A673 (cell line): ENCODE measurements around the gene CLIC4. TPM values are rescaled to one million over a fixed set of nuclear protein-coding genes. Genes with fewer than 3 reads are reported as not detected.
A peak's percentile ranks its signal among the peaks of the same experiment; 100 is the strongest.
"Not testable (repeated sequence)": the region's sequence is repeated elsewhere in the genome, so short reads cannot be mapped to it uniquely, and the experiment has no call there.

ENCODE experiments used
- Bru-seq: library from RNA; stranded (reverse); fragments of 400-500 nt; gene quantifications from one replicate; lab custom pipeline; 2021; lab: Mats Ljungman, UMichigan
- BruChase-seq, 2 experiments: library from RNA; stranded (reverse); fragments of 400-500 nt; gene quantifications; one replicate each; lab custom pipeline; 2021; lab: Mats Ljungman, UMichigan
- BruUV-seq: library from RNA; stranded (reverse); fragments of 400-500 nt; replicated peaks from 2 replicates; lab custom pipeline; 2021; lab: Mats Ljungman, UMichigan
- CTCF ChIA-PET: fragments of 300-600 bp; sonication (Branson Sonifier 250); formaldehyde crosslinking; loops from one replicate; lab custom pipeline; 2022; ENCODE audit warnings: antibody characterized with exemption; lab: Charles Lee
- POLR2A ChIA-PET: fragments of 300-600 bp; sonication (Branson Sonifier 250); formaldehyde crosslinking; loops from one replicate; lab custom pipeline; 2022; ENCODE audit warnings: antibody characterized with exemption; ENCODE audit not compliant: low non-redundant PET; lab: Charles Lee
- DNase-seq: peaks from one replicate; pipeline ENCODE4 v3.0.0-alpha.2; 2015; ENCODE audit warnings: low spot score
- H3K27ac ChIP-seq: fragments of 200-600 bp; sonication (generic); 2 replicates; pipeline ENCODE4 v1.5.1; 2016; ENCODE audit warnings: mixed run types, low read depth, mild to moderate bottlenecking, mixed read lengths, antibody characterized with exemption, low read length; ENCODE audit not compliant: poor library complexity, severe bottlenecking
- H3K27me3 ChIP-seq: fragments of 200-600 bp; sonication (generic); replicated peaks from 2 replicates; pipeline ENCODE4 v1.6.1; 2017; ENCODE audit warnings: mixed run types, low read depth, mild to moderate bottlenecking, mixed read lengths, antibody characterized with exemption, low read length; ENCODE audit not compliant: insufficient read depth, poor library complexity
- H3K36me3 ChIP-seq: fragments of 200-600 bp; sonication (generic); 2 replicates; pipeline ENCODE4 v1.6.1; 2016; ENCODE audit warnings: mixed run types, mild to moderate bottlenecking, mixed read lengths, antibody characterized with exemption, low read length; ENCODE audit not compliant: insufficient read depth, poor library complexity, severe bottlenecking
- H3K4me1 ChIP-seq: fragments of 200-600 bp; sonication (generic); 2 replicates; pipeline ENCODE4 v1.6.1; 2017; ENCODE audit warnings: mixed run types, mild to moderate bottlenecking, mixed read lengths, antibody characterized with exemption, low read length; ENCODE audit not compliant: insufficient read depth, poor library complexity, severe bottlenecking
- H3K4me3 ChIP-seq: fragments of 200-600 bp; sonication (generic); 2 replicates; pipeline ENCODE4 v1.5.1; 2016; ENCODE audit warnings: low read depth, mixed run types, mild to moderate bottlenecking, mixed read lengths, low read length; ENCODE audit not compliant: poor library complexity, severe bottlenecking
- H3K9me3 ChIP-seq: fragments of 200-600 bp; sonication (generic); 2 replicates; pipeline ENCODE4 v1.6.1; 2016; ENCODE audit warnings: mixed run types, low read depth, mild to moderate bottlenecking, mixed read lengths, antibody characterized with exemption, low read length; ENCODE audit not compliant: poor library complexity, severe bottlenecking
- EZH2 ChIP-seq: fragments of 200-600 bp; sonication (generic); IDR thresholded peaks from 2 replicates; pipeline ENCODE4 v1.6.1; 2017; ENCODE audit warnings: borderline replicate concordance, low read depth, mild to moderate bottlenecking, mixed read lengths, antibody characterized with exemption, low read length; ENCODE audit not compliant: poor library complexity, severe bottlenecking
- intact Hi-C: fragments of 100-400 bp; cut with micrococcal nuclease; formaldehyde crosslinking; loops from one replicate; pipeline ENCODE4 v1.10.0; 2022; ENCODE audit not compliant: unreplicated experiment
- long read RNA-seq: library from polyadenylated mRNA; stranded (forward); transcript quantifications from one replicate; pipeline ENCODE4 v2.0.0, GENCODE V29; 2022
- total RNA-seq: library from RNA; stranded (reverse); gene quantifications from 2 replicates; pipeline ENCODE4 v1.2.3, GENCODE V29; 2021
- TF ChIP-seq, protein P1 (sequence below): fragments of 300-800, 200-600 bp; sonication (generic); conservative IDR thresholded peaks from 2 replicates; pipeline ENCODE4 v1.5.1; 2017; ENCODE audit warnings: low read depth, mild to moderate bottlenecking, antibody characterized with exemption, low read length, moderate library complexity, mixed read lengths

Gene CLIC4
- total RNA-seq, result 207 and 209 TPM in 2 replicates
- percentile 93 among the genes with signal in this experiment for Bru-seq, nascent RNA
- BruChase-seq, experiment 1, labeled RNA remaining after a 2-hour chase, result percentile 93 among the genes with signal in this experiment
- BruChase-seq, experiment 2, labeled RNA remaining after a 6-hour chase, result percentile 97 among the genes with signal in this experiment
- long read RNA-seq, full-length matches to known transcripts, result 523 of 585 reads
- long read RNA-seq, partial matches to known transcripts, result 38 of 585 reads
- long read RNA-seq, other reads (novel, unspliced or antisense), result 24 of 585 reads

DNA sequence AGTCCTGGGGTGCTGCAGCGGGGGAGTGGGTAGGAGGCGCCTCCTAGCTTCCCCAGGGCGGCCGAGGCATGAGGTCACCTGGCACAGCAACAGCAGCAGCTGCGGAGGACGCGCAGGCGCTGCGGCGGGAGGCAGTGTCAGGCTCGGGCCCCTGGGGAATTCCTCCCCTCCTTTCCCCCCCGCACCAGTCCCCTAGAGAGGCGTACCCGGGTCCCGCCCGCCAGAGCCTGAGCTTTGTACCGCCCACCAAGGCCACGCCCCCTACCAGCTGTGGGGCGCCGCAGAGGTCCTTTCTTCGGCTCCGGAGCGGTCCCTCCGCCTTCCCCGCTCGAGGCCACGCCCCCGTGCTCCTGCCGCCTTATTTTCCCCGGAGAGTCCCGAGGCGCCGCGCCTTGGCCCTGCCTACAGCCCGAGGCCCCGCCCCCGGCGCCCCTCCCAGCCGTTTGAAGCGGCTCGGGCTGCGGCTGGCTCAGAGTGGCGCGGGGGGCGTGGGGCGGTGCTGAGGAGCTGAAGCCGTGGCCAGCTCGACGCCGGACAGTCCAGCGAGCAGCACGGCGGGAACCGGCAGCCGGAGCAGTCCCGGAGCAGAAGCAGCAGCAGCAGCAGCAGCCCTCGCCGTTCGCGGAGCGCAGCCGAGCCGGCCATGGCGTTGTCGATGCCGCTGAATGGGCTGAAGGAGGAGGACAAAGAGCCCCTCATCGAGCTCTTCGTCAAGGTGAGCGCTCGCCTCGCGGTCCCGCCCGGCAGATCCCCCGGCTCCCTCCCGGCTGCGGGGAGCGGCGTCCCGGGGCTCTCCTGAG, at the start of gene CLIC4:
TSS of gene CLIC4 (plus strand) at position 537 of the 800 bp plus-strand sequence. CDS start at position 644, 107 bp downstream.
- ChIA-PET CTCF (interaction anchor here (0.6 to 2.0 kb wide), 6 partner anchors 9 to 86 kb away, joined by 3 to 9 read pairs (median 4); no protein-coding TSS in a partner anchor), POLR2A (interaction anchor here (0.5 to 0.9 kb wide), 6 partner anchors 9 to 781 kb away, joined by 3 to 15 read pairs (median 4); no protein-coding TSS in a partner anchor)
- H3K36me3 ChIP-seq, result no peaks in the 10 kb centered on the region
- H3K27me3 ChIP-seq, result no peaks in the 10 kb centered on the region
- H3K9me3 ChIP-seq, result no peaks in the 10 kb centered on the region
- peaks cover 42% of the 10 kb centered on the region for H3K4me1 ChIP-seq
- peak; percentile 99 for DNase-seq
- peak within 1 kb of the TSS; percentile 99 for H3K4me3 ChIP-seq
- H3K27ac ChIP-seq, result peak within 1 kb of the TSS; percentile 96
- intact Hi-C loops, result loop anchor here (5.0 kb wide), 1 partner anchor 53 kb away; no protein-coding TSS in a partner anchor
- BruUV-seq, result no TSS peak
- TF ChIP-seq, protein P1, sequence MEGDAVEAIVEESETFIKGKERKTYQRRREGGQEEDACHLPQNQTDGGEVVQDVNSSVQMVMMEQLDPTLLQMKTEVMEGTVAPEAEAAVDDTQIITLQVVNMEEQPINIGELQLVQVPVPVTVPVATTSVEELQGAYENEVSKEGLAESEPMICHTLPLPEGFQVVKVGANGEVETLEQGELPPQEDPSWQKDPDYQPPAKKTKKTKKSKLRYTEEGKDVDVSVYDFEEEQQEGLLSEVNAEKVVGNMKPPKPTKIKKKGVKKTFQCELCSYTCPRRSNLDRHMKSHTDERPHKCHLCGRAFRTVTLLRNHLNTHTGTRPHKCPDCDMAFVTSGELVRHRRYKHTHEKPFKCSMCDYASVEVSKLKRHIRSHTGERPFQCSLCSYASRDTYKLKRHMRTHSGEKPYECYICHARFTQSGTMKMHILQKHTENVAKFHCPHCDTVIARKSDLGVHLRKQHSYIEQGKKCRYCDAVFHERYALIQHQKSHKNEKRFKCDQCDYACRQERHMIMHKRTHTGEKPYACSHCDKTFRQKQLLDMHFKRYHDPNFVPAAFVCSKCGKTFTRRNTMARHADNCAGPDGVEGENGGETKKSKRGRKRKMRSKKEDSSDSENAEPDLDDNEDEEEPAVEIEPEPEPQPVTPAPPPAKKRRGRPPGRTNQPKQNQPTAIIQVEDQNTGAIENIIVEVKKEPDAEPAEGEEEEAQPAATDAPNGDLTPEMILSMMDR, result no peak
- TF ChIP-seq EZH2, result no peak

DNA sequence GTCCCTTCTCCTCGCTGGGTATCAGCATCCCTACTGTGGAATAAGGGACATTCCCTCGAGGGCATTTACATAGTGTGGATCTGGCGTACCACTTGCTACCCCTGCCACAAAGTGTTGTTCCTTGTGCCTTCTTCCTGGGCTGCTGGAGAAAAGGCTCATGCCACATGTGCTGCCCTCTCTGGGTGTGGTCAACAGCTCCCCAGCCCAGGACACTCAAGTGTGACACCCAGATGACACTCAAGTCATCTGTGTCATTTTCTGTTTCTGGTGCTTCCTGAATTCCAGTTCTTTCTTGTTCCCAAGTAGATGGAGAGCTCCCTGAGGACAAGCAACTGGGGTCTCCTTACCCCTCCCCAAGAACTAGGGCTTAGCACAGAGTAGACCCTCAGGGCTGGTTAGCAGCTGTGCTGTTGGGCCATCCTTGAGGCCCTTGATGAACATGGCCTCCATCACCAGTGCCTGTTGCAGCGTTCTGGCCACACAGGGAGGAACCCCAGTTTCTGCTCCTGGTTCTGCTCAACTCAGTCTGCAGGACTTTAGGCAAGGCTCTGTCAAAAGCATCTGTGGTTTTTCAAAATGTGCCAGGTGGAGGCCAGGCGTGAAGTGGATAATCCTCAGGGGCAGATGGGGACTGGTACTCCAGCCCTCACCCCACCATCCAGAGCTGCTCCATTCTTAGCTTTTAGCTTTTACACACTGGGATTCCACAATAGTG, 49.0 kb upstream of the CLIC4 start:
- ChIA-PET POLR2A (no interaction called here), CTCF (no interaction called here)
- no TSS peak for BruUV-seq
- intact Hi-C loops, result no loop called here
- no peaks in the 10 kb centered on the region for H3K36me3 ChIP-seq
- H3K27me3 ChIP-seq, result no peaks in the 10 kb centered on the region
- H3K4me1 ChIP-seq, result peaks cover 19% of the 10 kb centered on the region
- no peak overlapping the region for H3K4me3 ChIP-seq
- no peak overlapping the region for H3K27ac ChIP-seq
- DNase-seq, result no peak
- H3K9me3 ChIP-seq, result no peaks in the 10 kb centered on the region
- no peak for TF ChIP-seq EZH2
- TF ChIP-seq, protein P1, result no peak

DNA sequence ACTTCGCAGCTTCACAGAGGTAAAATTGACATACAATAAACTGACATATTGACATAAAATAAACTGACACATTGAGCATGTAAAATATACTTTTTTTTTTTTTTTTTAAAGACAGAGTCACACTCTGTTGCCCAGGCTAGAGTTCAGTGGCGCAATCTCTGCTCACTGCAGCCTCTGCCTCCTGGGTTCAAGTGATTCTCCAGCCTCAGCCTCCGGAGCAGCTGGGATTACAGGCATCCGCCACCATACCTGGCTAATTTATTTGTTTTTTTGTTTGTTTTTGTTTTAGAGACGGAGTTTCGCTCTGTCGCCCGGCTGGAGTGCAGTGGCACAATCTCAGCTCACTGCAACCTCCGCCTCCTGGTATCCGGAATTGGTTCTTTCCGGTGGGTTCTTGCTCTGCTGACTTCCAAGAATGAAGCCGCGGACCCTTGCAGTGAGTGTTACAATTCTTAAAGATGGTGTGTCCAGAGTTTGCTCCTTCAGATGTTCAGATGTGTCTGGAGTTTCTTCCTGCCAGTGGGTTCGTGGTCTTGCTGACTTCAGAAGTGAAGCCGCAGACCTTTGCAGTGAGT, 48.4 kb upstream of the CLIC4 start:
- H3K36me3 ChIP-seq, result no peaks in the 10 kb centered on the region
- no peaks in the 10 kb centered on the region for H3K27me3 ChIP-seq
- DNase-seq, result no peak
- ChIA-PET CTCF (no interaction called here), POLR2A (no interaction called here)
- no peak overlapping the region for H3K4me3 ChIP-seq
- no peaks in the 10 kb centered on the region for H3K9me3 ChIP-seq
- TF ChIP-seq EZH2, result no peak
- TF ChIP-seq, protein P1, result no peak
- peaks cover 19% of the 10 kb centered on the region for H3K4me1 ChIP-seq
- intact Hi-C loops, result no loop called here
- BruUV-seq, result no TSS peak
- H3K27ac ChIP-seq, result no peak overlapping the region

DNA sequence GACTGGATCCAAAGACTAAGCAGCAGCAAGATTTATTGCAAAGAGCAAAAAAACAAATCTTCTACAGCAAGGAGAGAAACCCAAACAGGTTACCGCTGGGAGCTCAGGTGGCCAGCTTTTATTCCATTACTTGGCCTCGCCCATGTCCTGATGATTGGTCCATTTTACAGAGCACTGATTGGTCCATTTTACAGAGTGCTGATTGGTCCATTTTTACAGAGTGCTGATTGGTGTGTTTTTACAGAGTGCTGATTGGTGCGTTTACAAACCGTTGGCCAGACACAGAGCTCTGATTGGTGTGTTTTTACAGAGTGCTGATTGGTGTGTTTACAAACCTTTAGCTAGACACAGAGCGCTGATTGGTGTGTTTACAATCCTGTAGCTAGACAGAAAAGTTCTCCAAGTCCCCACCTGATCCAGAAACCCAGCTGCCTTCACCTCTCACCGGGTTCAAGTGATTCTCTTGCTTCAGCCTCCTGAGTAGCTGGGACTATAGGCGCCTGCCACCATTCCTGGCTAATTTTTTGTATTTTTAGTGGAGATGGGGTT, 47.7 kb upstream of the CLIC4 start:
- intact Hi-C loops, CTCF ChIA-PET, BruUV-seq, H3K9me3 ChIP-seq, DNase-seq, H3K36me3 ChIP-seq, POLR2A ChIA-PET, H3K4me3 ChIP-seq, H3K27ac ChIP-seq, H3K27me3 ChIP-seq: not testable (repeated sequence)
- H3K4me1 ChIP-seq, result peaks cover 19% of the 10 kb centered on the region
